Mesothelial cell of epicardium (in vitro differentiated cells): ENCODE data around the gene C2orf69. TPM values are rescaled to one million over a fixed set of nuclear protein-coding genes. Genes with fewer than 3 reads are reported as not detected.

ENCODE experiments used
- DNase-seq, 2 experiments: peaks; one replicate each; pipeline ENCODE4 v3.0.0; 2021; ENCODE audit warnings: low spot score in 2 of 2; ENCODE audit not compliant: unreplicated experiment in 2 of 2
- H3K27ac Mint-ChIP-seq: 2 replicates; pipeline ENCODE4 v1.8.0; 2021; ENCODE audit warnings: mixed read lengths
- H3K27me3 Mint-ChIP-seq: 2 replicates; pipeline ENCODE4 v1.8.0; 2021; ENCODE audit warnings: low read depth, mixed read lengths
- H3K36me3 Mint-ChIP-seq: 2 replicates; pipeline ENCODE4 v1.8.0; 2021; ENCODE audit warnings: mixed read lengths
- H3K4me1 Mint-ChIP-seq: 2 replicates; pipeline ENCODE4 v1.8.0; 2021; ENCODE audit warnings: mixed read lengths
- H3K4me3 Mint-ChIP-seq: 2 replicates; pipeline ENCODE4 v1.8.0; 2021; ENCODE audit warnings: mild to moderate bottlenecking, moderate library complexity, mixed read lengths
- H3K9me3 Mint-ChIP-seq: 2 replicates; pipeline ENCODE4 v1.8.0; 2021; ENCODE audit warnings: mixed read lengths
- total RNA-seq: library from RNA; stranded (reverse); gene quantifications from 3 replicates; pipeline ENCODE4 v1.2.1, GENCODE V29; 2021
- TF ChIP-seq, protein P1 (sequence below): fragments of 200-600 bp; sonication (generic); IDR thresholded peaks from one replicate; pipeline ENCODE4 v1.5.0; 2021; ENCODE audit warnings: antibody characterized with exemption; ENCODE audit not compliant: unreplicated experiment

The C2orf69 gene
- total RNA-seq, 1 donor from 2014 or later: 10.5 TPM

DNA sequence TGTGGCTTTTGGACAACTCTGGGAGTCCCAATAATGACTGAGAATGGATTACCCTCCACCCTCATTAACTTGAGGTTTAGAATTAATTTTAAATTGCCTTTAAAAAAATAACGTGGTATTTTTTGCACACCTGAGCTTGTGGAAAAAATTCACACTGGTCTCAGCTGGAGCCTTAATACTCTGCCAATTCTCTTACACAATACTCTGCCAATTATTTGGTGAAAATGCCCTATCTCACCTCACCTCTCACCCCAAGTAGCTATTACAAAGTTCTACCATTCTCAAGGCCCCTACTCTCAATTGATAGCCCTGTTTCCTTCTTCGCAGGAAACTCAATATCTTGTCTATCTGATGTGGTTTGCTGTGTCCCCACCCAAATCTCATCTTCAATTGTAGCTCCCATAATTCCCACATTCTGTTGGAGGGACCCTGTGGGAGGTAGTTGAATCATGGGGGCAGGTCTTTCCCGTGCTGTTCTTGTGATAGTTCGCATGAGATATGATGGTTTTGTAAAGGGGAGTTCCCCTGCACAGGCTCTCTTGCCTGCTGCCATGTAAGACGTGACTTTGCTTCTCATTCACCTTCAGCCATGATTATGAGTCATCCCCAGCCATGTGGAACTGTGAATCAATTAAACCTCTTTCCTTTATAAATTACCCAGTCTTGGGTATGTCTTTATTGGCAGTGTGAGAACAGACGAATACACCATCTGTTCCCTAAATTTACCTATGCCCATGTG is 27.4 kb upstream of the C2orf69 start:
- no peak overlapping the region for H3K27ac Mint-ChIP-seq
- H3K4me1 Mint-ChIP-seq: no peaks in the 10 kb centered on the region
- H3K4me3 Mint-ChIP-seq: no peak overlapping the region
- DNase-seq: no peak
- no peaks in the 10 kb centered on the region for H3K27me3 Mint-ChIP-seq
- no peaks in the 10 kb centered on the region for H3K36me3 Mint-ChIP-seq
- TF ChIP-seq, protein P1, sequence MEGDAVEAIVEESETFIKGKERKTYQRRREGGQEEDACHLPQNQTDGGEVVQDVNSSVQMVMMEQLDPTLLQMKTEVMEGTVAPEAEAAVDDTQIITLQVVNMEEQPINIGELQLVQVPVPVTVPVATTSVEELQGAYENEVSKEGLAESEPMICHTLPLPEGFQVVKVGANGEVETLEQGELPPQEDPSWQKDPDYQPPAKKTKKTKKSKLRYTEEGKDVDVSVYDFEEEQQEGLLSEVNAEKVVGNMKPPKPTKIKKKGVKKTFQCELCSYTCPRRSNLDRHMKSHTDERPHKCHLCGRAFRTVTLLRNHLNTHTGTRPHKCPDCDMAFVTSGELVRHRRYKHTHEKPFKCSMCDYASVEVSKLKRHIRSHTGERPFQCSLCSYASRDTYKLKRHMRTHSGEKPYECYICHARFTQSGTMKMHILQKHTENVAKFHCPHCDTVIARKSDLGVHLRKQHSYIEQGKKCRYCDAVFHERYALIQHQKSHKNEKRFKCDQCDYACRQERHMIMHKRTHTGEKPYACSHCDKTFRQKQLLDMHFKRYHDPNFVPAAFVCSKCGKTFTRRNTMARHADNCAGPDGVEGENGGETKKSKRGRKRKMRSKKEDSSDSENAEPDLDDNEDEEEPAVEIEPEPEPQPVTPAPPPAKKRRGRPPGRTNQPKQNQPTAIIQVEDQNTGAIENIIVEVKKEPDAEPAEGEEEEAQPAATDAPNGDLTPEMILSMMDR: no peak
- H3K9me3 Mint-ChIP-seq: peaks cover 4% of the 10 kb centered on the region

GRCh38 chr2:199895406-199895805 is 15.7 kb upstream of the C2orf69 start:
- no peak overlapping the region for H3K4me3 Mint-ChIP-seq
- H3K36me3 Mint-ChIP-seq: no peaks in the 10 kb centered on the region
- H3K9me3 Mint-ChIP-seq: no peaks in the 10 kb centered on the region
- no peak overlapping the region for H3K27ac Mint-ChIP-seq
- no peaks in the 10 kb centered on the region for H3K27me3 Mint-ChIP-seq
- H3K4me1 Mint-ChIP-seq: no peaks in the 10 kb centered on the region
- TF ChIP-seq, protein P1: no peak
- DNase-seq: no peak

DNA sequence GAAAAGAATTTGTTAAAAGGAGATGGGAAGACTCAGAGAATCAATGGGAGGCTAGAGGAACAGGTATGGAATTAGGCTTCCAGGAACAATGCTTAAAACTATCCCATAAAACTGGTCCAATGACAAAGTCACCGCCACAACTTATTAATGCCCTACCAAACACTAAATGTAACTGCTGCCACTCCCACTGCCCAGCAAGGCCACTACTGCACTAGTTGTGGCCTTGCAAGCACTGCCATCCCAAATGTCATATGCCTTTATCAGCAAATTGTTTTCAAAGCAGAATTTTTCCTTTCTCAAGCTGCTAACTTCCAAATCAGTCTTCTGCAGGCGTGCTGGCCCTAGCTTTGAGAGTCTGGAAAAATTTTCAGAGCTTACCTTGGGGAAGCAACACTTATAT is 14.5 kb upstream of the C2orf69 start:
- no peaks in the 10 kb centered on the region for H3K9me3 Mint-ChIP-seq
- no peak overlapping the region for H3K27ac Mint-ChIP-seq
- H3K27me3 Mint-ChIP-seq: no peaks in the 10 kb centered on the region
- H3K36me3 Mint-ChIP-seq: no peaks in the 10 kb centered on the region
- DNase-seq: no peak
- no peak overlapping the region for H3K4me3 Mint-ChIP-seq
- no peaks in the 10 kb centered on the region for H3K4me1 Mint-ChIP-seq
- TF ChIP-seq, protein P1: no peak

- no peaks in the 10 kb centered on the region for H3K4me1 Mint-ChIP-seq
- H3K36me3 Mint-ChIP-seq: no peaks in the 10 kb centered on the region
- DNase-seq: no peak
- H3K27ac Mint-ChIP-seq: no peak overlapping the region
- no peaks in the 10 kb centered on the region for H3K9me3 Mint-ChIP-seq
- peaks cover 4% of the 10 kb centered on the region for H3K27me3 Mint-ChIP-seq
- TF ChIP-seq, protein P1: no peak
- no peak overlapping the region for H3K4me3 Mint-ChIP-seq
Observed at GRCh38 chr2:199901942-199902341, 9.2 kb upstream of the C2orf69 start.

GRCh38 chr2:199902486-199903110 is 8.5 kb upstream of the C2orf69 start:
- Mint-ChIP-seq H3K4me3 (no peak overlapping the region), H3K36me3 (no peaks in the 10 kb centered on the region), H3K4me1 (no peaks in the 10 kb centered on the region), H3K27ac (no peak overlapping the region), H3K9me3 (no peaks in the 10 kb centered on the region), H3K27me3 (peaks cover 4% of the 10 kb centered on the region)
- TF ChIP-seq, protein P1: no peak
- no peak for DNase-seq
